ENCODE data around the gene PRKRA. TPM values are rescaled to one million over a fixed set of nuclear protein-coding genes. Genes with fewer than 3 reads are reported as not detected.

The PRKRA gene
- total and polyA plus RNA-seq, 2 of the 8 experiments (the other 6 are each of a cell fraction or from before 2014, with no cell fraction given), result 25.4 to 60.4 TPM

DNA sequence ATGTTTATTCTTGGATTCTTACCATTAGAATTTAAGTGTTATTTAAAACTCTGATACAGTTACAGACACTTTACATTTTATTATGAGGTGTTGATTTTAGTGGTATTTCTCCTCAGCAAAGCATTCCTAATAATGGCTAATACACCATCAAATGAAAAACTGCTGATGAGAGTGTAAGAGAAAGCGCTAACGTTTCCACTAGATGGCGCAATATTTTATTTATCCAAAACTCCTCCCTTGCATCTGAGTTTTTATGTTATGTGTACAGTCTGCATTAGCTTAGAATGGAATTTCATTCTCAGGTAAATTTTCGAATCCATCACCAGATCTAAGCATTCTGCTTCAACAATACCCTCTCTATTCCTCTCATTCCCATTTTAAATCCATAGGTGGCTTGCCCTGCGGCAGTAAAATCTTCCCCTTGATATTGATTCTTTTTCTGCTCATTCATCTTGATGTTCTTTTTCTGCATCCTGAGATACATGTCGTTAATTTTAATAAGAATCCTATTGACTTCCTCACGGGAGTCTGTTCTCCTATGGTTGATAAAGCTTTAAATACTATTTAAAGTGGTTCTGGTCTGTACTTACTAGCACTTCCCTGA is 53.9 kb downstream of the PRKRA start:
- H3K79me2 ChIP-seq (ENCODE audit: control insufficient read depth in 1 of 2, insufficient read depth in 2 of 2, low read length in 2 of 2), result no peaks in the 10 kb centered on the region
- H3K23ac ChIP-seq (ENCODE audit: insufficient read length), result no peak overlapping the region
- H4K91ac ChIP-seq (replicated peaks; ENCODE audit: insufficient read length, low read length), result no peak overlapping the region
- H3K4me3 ChIP-seq (ENCODE audit: extremely low read depth in 1 of 4, insufficient read depth in 2 of 4, low read depth in 3 of 4, low read length in 4 of 4), result no peak overlapping the region
- POLR2A ChIA-PET (ENCODE audit: partially characterized antibody), result no interaction called here
- H3K23me2 ChIP-seq (ENCODE audit: low read depth, low read length), result no peaks in the 10 kb centered on the region
- H4K20me1 ChIP-seq (replicated peaks in 1 of 2; ENCODE audit: control insufficient read depth in 1 of 2, insufficient read depth in 2 of 2, low read length in 2 of 2), result no peaks in the 10 kb centered on the region
- H3K27ac ChIP-seq (ENCODE audit: low read depth, low read length), result no peak overlapping the region
- no peak overlapping the region for H3K4ac ChIP-seq (replicated peaks; ENCODE audit: insufficient read length, low read depth, low read length)
- no peak overlapping the region for H4K8ac ChIP-seq (ENCODE audit: extremely low read depth, insufficient read depth, low read length)
- no peak overlapping the region for H2BK12ac ChIP-seq (ENCODE audit: low read depth, low read length)
- 21% methylated on average over 7 of the region's 7 CpGs; no CpG with 5 or more reads in 1 of the 2 experiments for WGBS, 2 experiments (ENCODE audit: extremely low coverage in 1 of 2, insufficient coverage in 1 of 2, insufficient read length in 1 of 2, insufficient replicate concordance in 2 of 2, low coverage in 1 of 2, low lambda C conversion rate in 2 of 2, missing lambda C conversion rate in 1 of 2)
- no peak overlapping the region for H3K9ac ChIP-seq (replicated peaks in 1 of 4; ENCODE audit: extremely low read depth in 1 of 4, low read depth in 3 of 4, low read length in 3 of 4)
- H2BK120ac ChIP-seq (replicated peaks; ENCODE audit: low read depth, low read length), result no peak overlapping the region
- H2AFZ ChIP-seq (ENCODE audit: low read length), result no peak overlapping the region
- H3K56ac ChIP-seq (replicated peaks; ENCODE audit: insufficient read length, low read depth, low read length), result no peak overlapping the region
- H3K9me3 ChIP-seq (ENCODE audit: insufficient read depth in 2 of 2, low read depth in 1 of 2, low read length in 1 of 2), result no peaks in the 10 kb centered on the region
- no peaks in the 10 kb centered on the region for H3K36me3 ChIP-seq (ENCODE audit: control insufficient read depth in 2 of 4, insufficient read depth in 4 of 4, low read length in 3 of 4)
- no peak overlapping the region for H3K4me2 ChIP-seq (ENCODE audit: insufficient read depth in 1 of 2, low read depth in 2 of 2, low read length in 2 of 2)
- CTCF ChIA-PET (ENCODE audit: partially characterized antibody), result interaction anchor here (0.7 to 6.7 kb wide), 31 partner anchors 9 to 536 kb away, joined by 3 to 61 read pairs (median 4); partner anchors contain the start of genes PJVK, PRKRA and RBM45
- no peak overlapping the region for H2BK15ac ChIP-seq (ENCODE audit: low read length)
- H2BK20ac ChIP-seq (ENCODE audit: low read length), result no peak overlapping the region
- no peak for DNase-seq (ENCODE audit: low read depth in 1 of 2, low spot score in 2 of 2)
- H2BK5ac ChIP-seq (ENCODE audit: low read depth, low read length), result no peak overlapping the region
- H3K18ac ChIP-seq (ENCODE audit: extremely low read depth, low read length), result no peak overlapping the region
- H2AK5ac ChIP-seq (ENCODE audit: low read depth, low read length), result no peak overlapping the region
- no peaks in the 10 kb centered on the region for H3K79me1 ChIP-seq (ENCODE audit: low read depth, low read length)
- no peaks in the 10 kb centered on the region for H3K4me1 ChIP-seq (replicated peaks in 1 of 4; ENCODE audit: control insufficient read depth in 3 of 4, insufficient read depth in 4 of 4, low read length in 3 of 4)
- peak; percentile 87 for FAIRE-seq
- H3K27me3 ChIP-seq (replicated peaks in 1 of 4; ENCODE audit: control insufficient read depth in 3 of 4, extremely low read depth in 1 of 4, insufficient read depth in 3 of 4, low read length in 3 of 4), result no peaks in the 10 kb centered on the region
- no peak overlapping the region for H3K14ac ChIP-seq (ENCODE audit: insufficient read length)
- H4K5ac ChIP-seq (ENCODE audit: insufficient read length, low read depth, low read length), result no peak overlapping the region
- TF ChIP-seq, protein P1, sequence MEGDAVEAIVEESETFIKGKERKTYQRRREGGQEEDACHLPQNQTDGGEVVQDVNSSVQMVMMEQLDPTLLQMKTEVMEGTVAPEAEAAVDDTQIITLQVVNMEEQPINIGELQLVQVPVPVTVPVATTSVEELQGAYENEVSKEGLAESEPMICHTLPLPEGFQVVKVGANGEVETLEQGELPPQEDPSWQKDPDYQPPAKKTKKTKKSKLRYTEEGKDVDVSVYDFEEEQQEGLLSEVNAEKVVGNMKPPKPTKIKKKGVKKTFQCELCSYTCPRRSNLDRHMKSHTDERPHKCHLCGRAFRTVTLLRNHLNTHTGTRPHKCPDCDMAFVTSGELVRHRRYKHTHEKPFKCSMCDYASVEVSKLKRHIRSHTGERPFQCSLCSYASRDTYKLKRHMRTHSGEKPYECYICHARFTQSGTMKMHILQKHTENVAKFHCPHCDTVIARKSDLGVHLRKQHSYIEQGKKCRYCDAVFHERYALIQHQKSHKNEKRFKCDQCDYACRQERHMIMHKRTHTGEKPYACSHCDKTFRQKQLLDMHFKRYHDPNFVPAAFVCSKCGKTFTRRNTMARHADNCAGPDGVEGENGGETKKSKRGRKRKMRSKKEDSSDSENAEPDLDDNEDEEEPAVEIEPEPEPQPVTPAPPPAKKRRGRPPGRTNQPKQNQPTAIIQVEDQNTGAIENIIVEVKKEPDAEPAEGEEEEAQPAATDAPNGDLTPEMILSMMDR (IDR thresholded peaks at IDR 0.05; ENCODE audit: control extremely low read depth in 1 of 3, insufficient read depth in 1 of 3, low read depth in 1 of 3, low read length in 3 of 3), result peak in 2 of 3 experiments; percentile 24 to 62; a peak in 2 of 4 replicates
- TF ChIP-seq PHF8 (conservative IDR thresholded peaks at IDR 0.05; ENCODE audit: low read depth, low read length) (no peak), SRF (IDR thresholded peaks at IDR 0.05; ENCODE audit: low read depth, low read length) (no peak), EZH2 (IDR thresholded peaks at IDR 0.05; ENCODE audit: low read depth, low read length, severe bottlenecking) (no peak), RAD21 (IDR thresholded peaks at IDR 0.05 in 1 of 2, conservative IDR thresholded peaks at IDR 0.05 in 1 of 2; ENCODE audit: low read depth in 2 of 2, low read length in 2 of 2) (peak in 1 of 2 experiments; percentile 12; a peak in 3 of 4 replicates), SUZ12 (IDR thresholded peaks at IDR 0.05; ENCODE audit: low read length) (no peak), TBP (IDR thresholded peaks at IDR 0.05; ENCODE audit: low read depth, low read length) (no peak), NRF1 (IDR thresholded peaks at IDR 0.05; ENCODE audit: low read depth, low read length) (no peak), MAFK (IDR thresholded peaks at IDR 0.05; ENCODE audit: low read depth, low read length) (0 out of 2 replicates have a peak, but pooled peaks have one; percentile 37), RBBP5 (IDR thresholded peaks at IDR 0.05; ENCODE audit: borderline replicate concordance, low read depth, low read length) (no peak)

Measured in H1 (cell line).